H1 (cell line): ENCODE measurements around the gene C14orf132. TPM values are rescaled to one million over a fixed set of nuclear protein-coding genes. Genes with fewer than 3 reads are reported as not detected.

ENCODE experiments used
- BRCA1 ChIP-seq: IDR thresholded peaks from 2 replicates; pipeline ENCODE4 v1.6.1; 2012; ENCODE audit warnings: low read depth, low read length, improper control_type of control experiment
- CBX5 ChIP-seq: fragments of 300-800, 300-1000 bp; sonication (generic); IDR thresholded peaks from 2 replicates; pipeline ENCODE4 v1.7.1; 2016; ENCODE audit warnings: antibody characterized with exemption, low read length, low read depth
- CEBPB ChIP-seq: IDR thresholded peaks from 2 replicates; pipeline ENCODE4 v1.6.1; 2012; ENCODE audit warnings: low read depth, low read length
- CHD7 ChIP-seq: fragments of 300-600 bp; sonication (generic); IDR thresholded peaks from 2 replicates; pipeline ENCODE4 v1.7.1; 2012; ENCODE audit warnings: low read length, moderate library complexity, mild to moderate bottlenecking, inconsistent platforms; ENCODE audit not compliant: insufficient replicate concordance
- CTBP2 ChIP-seq: IDR thresholded peaks from 2 replicates; pipeline ENCODE4 v1.7.0; 2011; ENCODE audit warnings: borderline replicate concordance, mild to moderate bottlenecking, moderate library complexity, mixed read lengths, low read length; ENCODE audit not compliant: insufficient read depth, insufficient read length
- EP300 ChIP-seq, 2 experiments: IDR thresholded peaks; 1 replicate in 1 of 2; 2 replicates in 1 of 2; pipeline ENCODE4 v1.6.1; 2011 to 2012; ENCODE audit warnings: low read depth in 2 of 2, low read length in 2 of 2, mild to moderate bottlenecking in 2 of 2, borderline replicate concordance in 1 of 2, inconsistent platforms in 1 of 2, moderate library complexity in 1 of 2
- FOSL1 ChIP-seq: IDR thresholded peaks from 2 replicates; pipeline ENCODE4 v1.6.1; 2011; ENCODE audit warnings: mild to moderate bottlenecking, low read depth, low read length, moderate library complexity; ENCODE audit not compliant: insufficient read depth
- RBBP5 ChIP-seq: IDR thresholded peaks from 2 replicates; pipeline ENCODE4 v1.7.1; 2012; ENCODE audit warnings: low read depth, mild to moderate bottlenecking, inconsistent platforms, low read length, moderate library complexity, borderline replicate concordance
- SIN3A ChIP-seq, 2 experiments: IDR thresholded peaks in 1 of 2; conservative IDR thresholded peaks in 1 of 2; 2 replicates each; pipeline ENCODE4 v1.6.1; 2011 to 2012; ENCODE audit warnings: low read length in 2 of 2, improper control_type of control experiment in 1 of 2, low read depth in 1 of 2, mild to moderate bottlenecking in 1 of 2
- SP4 ChIP-seq: IDR thresholded peaks from 2 replicates; pipeline ENCODE4 v1.6.1; 2012; ENCODE audit warnings: low read length, inconsistent platforms
- polyA plus RNA-seq, 7 experiments: library from polyadenylated mRNA; depleted of rRNA in 3 of 7; stranded (reverse) in 5 of 7; unstranded in 2 of 7; fragments of >200 nt in 5 of 7; fragments of 200-250 nt in 2 of 7; gene quantifications; 1 replicate in 5 of 7; 2 replicates in 1 of 7; 4 replicates in 1 of 7; pipeline versions ENCODE4 v1.2.1 to v1.2.3, GENCODE V29; 2011 to 2013; ENCODE audit warnings: missing spikeins in 2 of 7, mixed read lengths in 2 of 7
- total RNA-seq: library from RNA; stranded (reverse); fragmentation: NEBNext Ultra II Directional; extraction: Animal tissue kit (Norgen Biotek cat#: 25700); gene quantifications from 2 replicates; pipeline ENCODE4 v1.2.1, GENCODE V29; 2021

The C14orf132 gene
- total and polyA plus RNA-seq, 2 of the 8 experiments (the other 6 are each of a cell fraction or from before 2014, with no cell fraction given) = 11.7 to 32.5 TPM

- TF ChIP-seq CHD7 = no peak
- no peak for TF ChIP-seq SP4
- TF ChIP-seq BRCA1 = no peak
- TF ChIP-seq EP300 (IDR thresholded peaks at IDR 0.05; ENCODE audit: borderline replicate concordance in 1 of 2, low read depth in 2 of 2, low read length in 2 of 2) = no peak
- TF ChIP-seq CTBP2 = no peak
- TF ChIP-seq CBX5 = no peak
- no peak for TF ChIP-seq RBBP5
- TF ChIP-seq CEBPB = no peak
- no peak for TF ChIP-seq SIN3A (conservative IDR thresholded peaks at IDR 0.05 in 1 of 2, IDR thresholded peaks at IDR 0.05 in 1 of 2; ENCODE audit: low read depth in 1 of 2, low read length in 2 of 2)
- no peak for TF ChIP-seq FOSL1
Measured at GRCh38 chr14:96053600-96054381, 14.6 kb downstream of the C14orf132 start (continued).
